ENCODE data around the gene PLA2G4F.

DNA sequence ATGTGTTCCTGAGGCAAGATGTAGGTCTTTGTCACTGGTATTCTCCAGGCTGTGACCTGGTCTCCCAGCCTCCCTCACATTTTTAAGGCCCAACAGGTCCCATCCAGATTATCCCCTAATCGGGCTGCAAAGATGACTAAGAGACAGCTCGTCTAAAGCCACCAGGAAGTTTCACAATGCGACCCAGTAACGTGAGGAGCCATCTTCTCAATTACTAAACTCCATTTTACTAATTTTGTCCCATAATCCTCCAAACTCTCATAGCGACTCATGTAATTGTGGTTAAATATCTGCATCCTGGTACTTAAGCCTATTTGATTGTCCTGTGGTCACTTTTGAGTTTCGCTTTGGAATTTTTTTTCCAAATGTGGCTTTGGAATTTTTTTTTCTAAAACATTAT lies 8.7 kb upstream of the PLA2G4F start:
- TF ChIP-seq SMC3 (IDR thresholded peaks at IDR 0.05; ENCODE audit: low read depth, low read length) (no peak), RXRA (IDR thresholded peaks at IDR 0.05; ENCODE audit: borderline replicate concordance, low read depth) (no peak), TCF12 (IDR thresholded peaks at IDR 0.05) (no peak), EZH2phosphoT487 (IDR thresholded peaks at IDR 0.05; ENCODE audit: borderline replicate concordance, low read depth) (no peak), TEAD4 (IDR thresholded peaks at IDR 0.05; ENCODE audit: borderline replicate concordance, insufficient read depth) (no peak), NRF1 (IDR thresholded peaks at IDR 0.05; ENCODE audit: low read depth, low read length) (no peak), EP300 (IDR thresholded peaks at IDR 0.05; ENCODE audit: borderline replicate concordance in 1 of 2, low read depth in 1 of 2, low read length in 1 of 2) (no peak)
- TF ChIP-seq, protein P1, sequence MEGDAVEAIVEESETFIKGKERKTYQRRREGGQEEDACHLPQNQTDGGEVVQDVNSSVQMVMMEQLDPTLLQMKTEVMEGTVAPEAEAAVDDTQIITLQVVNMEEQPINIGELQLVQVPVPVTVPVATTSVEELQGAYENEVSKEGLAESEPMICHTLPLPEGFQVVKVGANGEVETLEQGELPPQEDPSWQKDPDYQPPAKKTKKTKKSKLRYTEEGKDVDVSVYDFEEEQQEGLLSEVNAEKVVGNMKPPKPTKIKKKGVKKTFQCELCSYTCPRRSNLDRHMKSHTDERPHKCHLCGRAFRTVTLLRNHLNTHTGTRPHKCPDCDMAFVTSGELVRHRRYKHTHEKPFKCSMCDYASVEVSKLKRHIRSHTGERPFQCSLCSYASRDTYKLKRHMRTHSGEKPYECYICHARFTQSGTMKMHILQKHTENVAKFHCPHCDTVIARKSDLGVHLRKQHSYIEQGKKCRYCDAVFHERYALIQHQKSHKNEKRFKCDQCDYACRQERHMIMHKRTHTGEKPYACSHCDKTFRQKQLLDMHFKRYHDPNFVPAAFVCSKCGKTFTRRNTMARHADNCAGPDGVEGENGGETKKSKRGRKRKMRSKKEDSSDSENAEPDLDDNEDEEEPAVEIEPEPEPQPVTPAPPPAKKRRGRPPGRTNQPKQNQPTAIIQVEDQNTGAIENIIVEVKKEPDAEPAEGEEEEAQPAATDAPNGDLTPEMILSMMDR (IDR thresholded peaks at IDR 0.05), result no peak
- TF ChIP-seq, protein P2, sequence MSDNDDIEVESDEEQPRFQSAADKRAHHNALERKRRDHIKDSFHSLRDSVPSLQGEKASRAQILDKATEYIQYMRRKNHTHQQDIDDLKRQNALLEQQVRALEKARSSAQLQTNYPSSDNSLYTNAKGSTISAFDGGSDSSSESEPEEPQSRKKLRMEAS (IDR thresholded peaks at IDR 0.05; ENCODE audit: low read depth), result no peak
- TF ChIP-seq, protein P3, sequence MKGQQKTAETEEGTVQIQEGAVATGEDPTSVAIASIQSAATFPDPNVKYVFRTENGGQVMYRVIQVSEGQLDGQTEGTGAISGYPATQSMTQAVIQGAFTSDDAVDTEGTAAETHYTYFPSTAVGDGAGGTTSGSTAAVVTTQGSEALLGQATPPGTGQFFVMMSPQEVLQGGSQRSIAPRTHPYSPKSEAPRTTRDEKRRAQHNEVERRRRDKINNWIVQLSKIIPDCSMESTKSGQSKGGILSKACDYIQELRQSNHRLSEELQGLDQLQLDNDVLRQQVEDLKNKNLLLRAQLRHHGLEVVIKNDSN (IDR thresholded peaks at IDR 0.05; ENCODE audit: borderline replicate concordance, low read depth), result no peak
- TF ChIP-seq, protein P4, sequence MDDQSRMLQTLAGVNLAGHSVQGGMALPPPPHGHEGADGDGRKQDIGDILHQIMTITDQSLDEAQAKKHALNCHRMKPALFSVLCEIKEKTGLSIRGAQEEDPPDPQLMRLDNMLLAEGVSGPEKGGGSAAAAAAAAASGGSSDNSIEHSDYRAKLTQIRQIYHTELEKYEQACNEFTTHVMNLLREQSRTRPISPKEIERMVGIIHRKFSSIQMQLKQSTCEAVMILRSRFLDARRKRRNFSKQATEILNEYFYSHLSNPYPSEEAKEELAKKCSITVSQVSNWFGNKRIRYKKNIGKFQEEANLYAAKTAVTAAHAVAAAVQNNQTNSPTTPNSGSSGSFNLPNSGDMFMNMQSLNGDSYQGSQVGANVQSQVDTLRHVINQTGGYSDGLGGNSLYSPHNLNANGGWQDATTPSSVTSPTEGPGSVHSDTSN (IDR thresholded peaks at IDR 0.05), result no peak
